GM19328 (cell line): ENCODE results near the gene SKAP1.
"Not testable (repeated sequence)": the region's sequence is repeated elsewhere in the genome, so short reads cannot be mapped to it uniquely, and the experiment has no call there.

Experiments used
- ATAC-seq: cut with Tn5 transposase; IDR thresholded peaks from one replicate; pipeline ENCODE4 v1.9.1; 2021; ENCODE audit warnings: mild to moderate bottlenecking, moderate library complexity; ENCODE audit not compliant: unreplicated experiment

Gene SKAP1

DNA sequence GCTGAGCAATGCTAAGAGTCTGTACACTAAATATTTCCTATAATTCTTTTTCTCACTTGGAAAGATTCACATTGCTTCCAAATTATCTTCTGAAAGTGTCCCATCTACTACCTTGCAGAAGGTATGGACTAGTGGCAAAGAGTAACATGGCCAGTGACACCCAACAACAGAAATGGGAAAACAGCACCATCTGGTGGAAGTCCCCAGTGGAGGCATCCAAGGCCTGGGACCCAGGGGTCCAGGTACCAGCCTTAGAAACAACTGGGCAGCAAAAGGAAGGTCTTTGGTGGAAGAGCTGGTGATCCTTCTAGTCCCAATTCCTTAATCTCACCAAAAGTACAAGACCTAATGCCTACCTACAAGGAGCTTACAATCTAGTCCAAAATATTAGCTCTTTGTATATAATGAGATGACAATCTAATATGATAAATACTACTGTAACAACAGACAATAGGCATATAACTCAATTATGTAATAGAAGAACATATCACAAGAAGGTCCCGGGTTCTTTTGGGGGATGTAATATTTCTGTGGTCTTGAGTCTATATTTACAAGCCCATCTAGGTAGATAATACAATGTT, 55.3 kb downstream of the SKAP1 start:
- no peak for ATAC-seq

DNA sequence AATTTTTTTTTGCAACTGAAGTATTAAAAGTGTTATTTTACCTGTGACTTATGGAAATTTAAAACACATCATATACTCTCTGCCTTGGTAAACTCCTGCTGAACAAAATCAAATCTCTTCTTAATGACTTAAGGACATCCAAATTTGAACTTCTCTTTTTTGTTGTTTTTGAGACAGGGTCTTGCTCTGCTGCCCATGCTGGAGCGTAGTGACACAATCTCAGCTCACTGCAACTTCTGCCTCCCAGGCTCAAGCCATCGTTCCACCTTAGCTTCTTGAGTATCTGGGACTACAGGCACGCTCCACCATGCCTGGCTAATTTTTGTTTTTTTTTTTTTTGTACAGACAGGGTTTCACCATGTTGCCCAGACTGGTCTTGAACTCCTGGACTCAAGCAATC, 56.1 kb downstream of the SKAP1 start:
- no peak for ATAC-seq

DNA sequence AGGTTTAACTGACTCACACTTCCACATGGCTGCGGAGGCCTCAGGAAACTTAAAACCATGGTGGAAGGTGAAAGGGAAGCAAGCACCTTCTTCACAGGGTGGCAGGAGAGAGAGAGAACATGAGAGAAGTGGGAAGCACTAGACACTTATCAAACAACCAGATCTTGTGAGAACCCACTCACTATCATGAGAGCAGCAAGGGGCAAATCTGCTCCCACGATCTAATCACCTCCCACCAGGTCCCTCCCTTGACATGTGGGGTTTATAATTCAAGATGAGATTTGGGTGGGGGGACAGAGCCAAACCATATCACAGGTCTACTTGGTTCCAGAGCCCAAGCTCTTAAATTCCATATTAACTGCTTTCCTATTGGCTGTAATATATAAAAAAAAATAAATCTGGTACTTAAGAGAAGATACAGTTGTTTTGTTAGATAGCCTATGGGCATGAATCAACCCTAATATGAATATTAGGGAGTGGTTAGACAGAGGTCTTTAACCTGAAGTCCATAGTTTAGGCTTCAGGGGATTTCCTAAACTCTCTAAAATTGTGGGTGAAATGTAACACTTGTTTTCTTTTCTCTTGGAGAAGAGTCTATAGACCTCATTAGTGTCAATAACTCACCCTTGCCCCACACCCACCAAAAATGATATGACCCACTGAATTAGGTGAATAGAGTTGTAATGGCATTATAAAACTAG, 56.7 kb downstream of the SKAP1 start:
- ATAC-seq: no peak

DNA sequence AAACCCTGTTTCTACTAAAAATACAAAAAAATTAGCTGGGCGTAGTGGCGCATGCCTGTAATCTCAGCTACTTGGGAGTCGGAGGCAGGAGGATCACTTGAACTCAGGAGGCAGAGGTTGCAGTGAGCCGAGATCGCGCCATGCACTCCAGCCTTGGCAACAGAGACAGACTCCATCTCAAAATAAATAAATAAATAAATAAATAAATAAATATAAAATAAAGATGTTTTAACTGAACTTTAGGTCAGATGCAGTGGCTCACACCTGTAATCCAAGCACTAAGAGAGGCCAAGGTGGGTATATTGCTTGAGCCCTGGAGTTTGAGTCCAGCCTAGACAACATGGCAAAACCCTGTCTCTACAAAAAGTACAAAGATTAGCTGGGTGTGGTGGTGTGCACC, 61.0 kb downstream of the SKAP1 start:
- ATAC-seq: not testable (repeated sequence)

DNA sequence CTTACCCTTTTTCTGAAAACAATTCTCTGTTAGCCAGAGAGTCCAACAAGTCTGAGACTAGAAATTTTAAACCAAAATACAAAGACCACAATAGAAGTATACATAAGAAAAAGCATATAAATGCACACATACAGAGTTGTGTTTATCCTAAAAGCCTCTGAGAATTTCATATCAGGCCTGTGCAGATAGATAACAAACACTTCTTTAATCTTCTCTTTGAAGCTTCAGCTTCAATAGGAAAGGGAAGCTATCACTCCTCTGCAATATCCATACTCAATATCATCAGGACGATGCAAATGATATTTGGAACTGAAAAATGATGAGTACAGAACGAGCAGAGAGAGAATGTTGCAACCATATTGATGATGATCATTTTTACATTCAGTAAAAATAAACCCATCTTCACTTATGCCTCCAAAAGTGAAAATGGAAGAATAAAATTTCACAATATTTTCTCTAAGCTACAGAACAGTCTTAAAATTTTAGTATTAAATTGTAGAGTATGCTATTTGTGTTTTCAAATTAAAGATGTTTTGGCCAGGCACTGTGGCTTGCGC, 61.6 kb downstream of the SKAP1 start:
- ATAC-seq: no peak

- ATAC-seq: no peak
Observed at GRCh38 chr17:48363161-48363560, 66.9 kb downstream of the SKAP1 start.

- not testable (repeated sequence) for ATAC-seq
Observed at GRCh38 chr17:48360861-48361633, 69.0 kb downstream of the SKAP1 start.

DNA sequence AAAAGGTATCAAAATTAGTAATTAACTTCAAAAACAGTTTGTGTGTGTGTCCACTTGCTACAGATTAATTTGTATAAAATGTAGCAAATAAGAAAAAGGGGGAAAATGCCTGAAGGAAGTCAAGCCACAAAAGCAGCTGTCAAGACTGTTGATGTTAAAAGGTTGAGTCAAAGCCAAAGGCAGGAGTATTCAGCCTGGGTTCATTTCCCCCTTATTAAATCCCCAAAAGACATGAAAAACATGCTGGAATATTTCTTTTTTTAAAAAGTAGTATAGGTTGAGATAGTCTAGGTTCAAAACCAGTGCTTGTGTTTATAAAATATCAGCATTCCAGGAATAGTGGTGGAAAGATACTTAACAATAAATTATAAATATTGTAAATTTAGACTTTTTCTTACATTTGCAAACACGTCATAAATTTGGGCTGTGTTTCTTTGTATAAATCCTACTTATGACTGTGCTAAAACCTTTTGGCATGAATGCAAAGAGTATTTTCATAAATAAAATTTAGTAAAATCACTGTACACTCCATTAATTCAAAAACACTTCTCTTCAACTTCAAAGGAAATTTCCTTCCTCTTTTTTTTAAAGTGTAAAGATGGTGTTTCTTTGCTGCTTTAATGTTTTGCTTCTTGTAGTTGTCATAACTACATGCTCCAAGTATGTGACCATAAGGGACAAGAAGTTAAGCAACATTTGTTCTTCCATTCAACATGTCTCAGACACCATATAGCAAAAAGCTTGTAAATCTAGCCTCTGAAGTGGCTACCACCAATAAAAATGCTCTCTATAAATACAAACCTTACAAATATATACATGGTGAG, 72.0 kb downstream of the SKAP1 start:
- no peak for ATAC-seq

- ATAC-seq: no peak
Observed at GRCh38 chr17:48356866-48357265, 73.1 kb downstream of the SKAP1 start.

GRCh38 chr17:48352630-48353029, 77.4 kb downstream of the SKAP1 start:
- ATAC-seq: no peak

DNA sequence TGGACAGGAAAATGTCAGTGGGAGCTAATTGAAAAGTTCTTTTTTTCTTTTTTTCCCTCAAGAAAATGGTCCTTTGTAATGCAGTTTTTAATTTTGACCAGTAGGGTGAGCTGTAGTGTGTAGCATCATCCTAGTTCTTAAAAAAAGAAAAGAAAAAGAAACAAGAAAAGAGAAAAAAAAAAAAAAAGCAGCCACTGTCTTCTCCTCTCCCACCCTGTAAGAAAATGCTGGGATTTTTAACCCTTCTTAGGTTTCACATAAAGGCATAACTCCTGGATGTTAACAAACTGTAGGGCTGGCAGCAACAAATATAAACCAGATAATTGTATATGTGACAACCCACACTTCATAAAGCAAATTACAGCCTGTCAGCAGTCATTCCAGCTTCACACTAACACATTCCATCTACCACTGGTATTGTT, 78.1 kb downstream of the SKAP1 start:
- no peak for ATAC-seq

DNA sequence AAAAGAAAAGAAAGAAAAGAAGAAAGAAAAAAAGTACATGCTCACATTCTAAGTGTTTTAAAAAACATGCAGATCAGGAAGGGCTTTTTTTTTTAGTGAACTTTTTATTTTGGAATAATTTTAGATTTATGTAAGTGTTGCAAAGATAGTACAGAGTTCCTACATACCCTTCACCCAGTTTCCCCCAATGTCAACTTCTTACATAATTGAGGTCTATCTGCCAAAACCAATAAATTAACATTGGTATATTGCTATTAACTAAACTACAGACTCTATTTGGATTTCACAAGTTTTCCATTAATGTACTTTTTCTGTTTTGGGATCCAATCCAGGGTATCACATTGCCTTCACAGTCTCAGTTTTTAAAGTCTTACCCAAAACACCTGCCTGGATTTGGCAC, 81.7 kb downstream of the SKAP1 start:
- ATAC-seq: no peak

DNA sequence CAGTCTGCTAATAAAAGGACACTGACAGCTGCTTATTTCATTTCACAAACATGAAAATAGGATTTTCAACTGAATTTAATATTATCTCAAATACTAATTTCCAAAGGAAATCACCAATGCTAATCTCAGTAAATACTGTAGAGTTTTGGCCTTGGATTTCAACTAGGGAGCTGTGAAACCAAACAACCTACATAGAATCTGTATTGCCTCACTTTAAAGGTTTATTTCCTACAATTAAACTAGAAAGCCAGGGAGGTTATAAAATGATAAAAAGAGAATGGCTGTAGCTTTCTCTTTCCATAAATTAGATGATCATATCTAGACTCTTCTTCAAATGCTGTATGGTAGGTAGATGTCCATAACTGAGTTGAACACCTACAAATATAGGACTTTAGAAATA, 82.8 kb downstream of the SKAP1 start:
- ATAC-seq: no peak

GRCh38 chr17:48344251-48344650, 85.8 kb downstream of the SKAP1 start:
- ATAC-seq: no peak

DNA sequence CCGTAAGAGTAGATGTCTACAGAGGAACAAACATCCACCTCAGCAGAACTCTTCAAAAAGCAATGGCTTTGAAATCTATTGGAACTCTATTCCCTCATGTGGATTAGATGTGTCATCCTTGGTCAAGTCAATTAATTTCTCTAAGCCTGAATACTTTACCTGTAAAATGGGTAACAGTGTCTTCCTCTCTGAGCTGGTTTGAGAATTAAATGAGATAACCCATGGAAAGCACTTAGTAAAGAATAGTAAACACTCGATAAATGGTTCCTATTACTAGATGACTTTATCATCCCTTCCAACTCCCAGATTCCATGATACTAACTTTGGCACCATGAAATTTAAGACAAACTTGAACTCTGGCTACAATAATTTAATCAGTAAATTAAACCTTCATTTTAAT, 89.1 kb downstream of the SKAP1 start:
- ATAC-seq: no peak

DNA sequence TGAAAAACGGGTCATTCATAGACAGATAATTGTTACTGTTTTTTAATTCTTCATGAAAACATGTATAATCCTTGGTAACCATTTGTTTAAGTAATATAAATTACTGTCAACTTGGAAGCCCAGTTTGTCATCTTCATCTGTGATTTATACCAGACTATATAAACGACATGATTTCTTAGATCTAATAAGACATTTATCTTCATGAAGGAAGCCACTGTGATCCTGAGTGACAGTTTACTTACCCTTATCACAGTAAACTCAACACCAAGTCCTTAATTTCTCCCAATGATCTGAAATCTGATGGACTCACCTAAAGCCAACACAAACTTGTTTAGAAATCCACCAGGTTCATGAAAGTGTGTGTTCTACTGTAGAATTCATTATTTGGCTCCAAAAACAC, 91.3 kb downstream of the SKAP1 start:
- ATAC-seq: no peak

DNA sequence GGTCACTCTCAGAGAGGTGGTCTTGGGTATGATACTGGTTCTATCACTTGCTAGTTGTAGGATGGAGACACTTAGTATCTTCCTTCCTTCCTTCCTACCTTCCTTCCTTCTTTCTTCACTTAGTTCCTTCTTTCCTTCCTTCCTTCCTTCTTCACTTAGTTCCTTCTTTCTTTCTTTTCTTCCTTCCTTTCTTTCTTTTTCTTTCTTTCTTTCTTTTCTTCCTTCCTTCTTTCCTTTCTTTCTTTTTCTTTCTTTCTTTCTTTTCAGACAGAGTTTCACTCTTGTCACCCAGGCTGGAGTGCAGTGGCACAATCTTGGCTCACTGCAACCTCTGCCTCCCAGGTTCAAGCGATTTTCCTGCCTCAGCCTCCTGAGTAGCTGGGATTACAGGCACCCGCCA, 92.1 kb downstream of the SKAP1 start:
- not testable (repeated sequence) for ATAC-seq

GRCh38 chr17:48336986-48337385, 93.0 kb downstream of the SKAP1 start:
- no peak for ATAC-seq

- no peak for ATAC-seq
Observed at GRCh38 chr17:48335858-48336500, 94.0 kb downstream of the SKAP1 start.

DNA sequence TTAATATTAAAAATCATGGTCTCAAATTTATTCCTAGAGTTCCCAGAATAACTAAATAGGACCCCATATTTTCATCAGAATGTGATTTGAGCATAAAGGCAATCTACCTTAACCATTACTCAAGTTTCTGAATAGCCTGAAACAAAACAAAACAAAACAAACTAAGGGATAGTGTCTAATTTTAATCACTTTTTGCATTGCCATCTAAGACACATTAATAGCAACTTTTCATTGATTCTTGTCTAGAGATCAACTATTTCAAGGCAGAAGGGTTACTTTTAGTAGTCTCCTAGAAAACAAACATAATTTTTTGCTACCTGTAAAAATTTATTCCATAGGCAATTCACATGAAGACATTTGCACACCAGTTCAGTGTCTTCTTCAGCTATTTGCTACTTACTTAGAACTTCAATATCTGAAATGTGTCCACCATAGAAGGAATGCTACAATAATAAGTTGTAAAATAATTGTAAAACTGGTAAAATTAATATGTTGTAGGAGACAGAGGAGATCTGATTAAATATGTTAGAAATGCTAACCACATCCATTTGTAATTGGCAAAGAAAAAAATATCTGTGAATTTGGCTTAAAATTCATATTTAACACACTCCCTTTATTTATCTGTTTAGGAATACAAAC, 94.7 kb downstream of the SKAP1 start:
- no peak for ATAC-seq
